Measurements from ENCODE around the gene CIAO1.
A peak's percentile ranks its signal among the peaks of the same experiment; 100 is the strongest.
"Not testable (repeated sequence)": the region's sequence is repeated elsewhere in the genome, so short reads cannot be mapped to it uniquely, and the experiment has no call there.

Gene CIAO1

GRCh38 chr2:96276787-96277499, 10.9 kb downstream of the CIAO1 start:
- DNase-seq = no peak

GRCh38 chr2:96287273-96287856, 21.3 kb downstream of the CIAO1 start:
- no peak for DNase-seq

GRCh38 chr2:96291751-96292150, 25.7 kb downstream of the CIAO1 start:
- DNase-seq = no peak

- DNase-seq = not testable (repeated sequence)
Observed at GRCh38 chr2:96294271-96294670, 28.2 kb downstream of the CIAO1 start.

GRCh38 chr2:96296925-96297324, 30.9 kb downstream of the CIAO1 start:
- DNase-seq = no peak

- DNase-seq = no peak
Observed at GRCh38 chr2:96301865-96302264, 35.8 kb downstream of the CIAO1 start.

GRCh38 chr2:96304606-96305005, 38.6 kb downstream of the CIAO1 start:
- DNase-seq = no peak

GRCh38 chr2:96305091-96305978, 39.3 kb downstream of the CIAO1 start, which contains the start of gene SNRNP200:
Gene SNRNP200, minus strand, starts transcription at chr2:96305546. Its CDS starts 109 bp downstream, at chr2:96305437.
- DNase-seq = peak; percentile 90

- DNase-seq = no peak
Observed at GRCh38 chr2:96305979-96306308, 39.9 kb downstream of the CIAO1 start.

GRCh38 chr2:96306370-96306769, 40.3 kb downstream of the CIAO1 start:
- peak in 1 of 2 donors; percentile 50 for DNase-seq

GRCh38 chr2:96308248-96308647, 42.2 kb downstream of the CIAO1 start:
- DNase-seq = no peak

GRCh38 chr2:96315005-96315399, 49.0 kb downstream of the CIAO1 start:
- no peak for DNase-seq

- no peak for DNase-seq
Observed at GRCh38 chr2:96315400-96316071, 49.5 kb downstream of the CIAO1 start.

- DNase-seq = no peak
Observed at GRCh38 chr2:96316999-96317398, 51.0 kb downstream of the CIAO1 start.

GRCh38 chr2:96317584-96317997, 51.6 kb downstream of the CIAO1 start:
- DNase-seq = no peak

GRCh38 chr2:96318723-96319122, 52.7 kb downstream of the CIAO1 start:
- DNase-seq = no peak

GRCh38 chr2:96319396-96319795, 53.4 kb downstream of the CIAO1 start:
- DNase-seq = no peak

- no peak for DNase-seq
Observed at GRCh38 chr2:96320326-96320725, 54.3 kb downstream of the CIAO1 start.

GRCh38 chr2:96320728-96321622, 55.0 kb downstream of the CIAO1 start:
- DNase-seq = peak in 1 of 2 donors; percentile 29
